Measurements from ENCODE around the gene FADS2. TPM values are rescaled to one million over a fixed set of nuclear protein-coding genes. Genes with fewer than 3 reads are reported as not detected.

The FADS2 gene
- total RNA-seq, 1 experiment from 2014 or later, result 48.8 TPM

GRCh38 chr11:61846362-61847020 lies 18.4 kb downstream of the FADS2 start:
- no peak for DNase-seq (ENCODE audit: low read depth)

DNA sequence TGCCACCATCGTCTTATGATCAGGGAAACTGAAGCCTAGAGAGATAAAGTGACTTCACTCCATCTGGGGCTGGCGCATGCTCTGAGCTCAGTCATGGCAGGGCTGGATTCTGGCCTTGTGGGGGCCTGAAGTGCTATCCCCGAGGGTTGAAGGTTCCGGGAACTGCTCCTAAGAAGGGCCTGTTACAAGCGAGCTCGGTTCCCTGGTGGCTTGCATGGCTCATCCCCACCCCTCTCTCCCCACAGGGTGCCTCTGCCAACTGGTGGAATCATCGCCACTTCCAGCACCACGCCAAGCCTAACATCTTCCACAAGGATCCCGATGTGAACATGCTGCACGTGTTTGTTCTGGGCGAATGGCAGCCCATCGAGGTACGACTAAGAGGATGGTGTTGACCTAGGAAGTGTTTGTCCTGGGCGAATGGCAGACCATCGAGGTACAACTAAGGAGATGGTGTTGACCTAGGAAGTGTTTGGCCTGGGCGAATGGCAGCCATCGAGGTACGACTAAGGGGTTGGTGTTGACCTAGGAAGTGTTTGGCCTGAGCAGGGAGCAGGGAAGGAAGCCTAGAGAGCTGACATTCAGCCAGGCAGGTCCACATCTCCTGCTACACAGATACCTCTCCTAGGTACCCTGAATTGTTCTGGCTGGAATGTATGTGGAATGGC lies 19.9 kb downstream of the FADS2 start:
- DNase-seq (ENCODE audit: low read depth), result no peak

DNA sequence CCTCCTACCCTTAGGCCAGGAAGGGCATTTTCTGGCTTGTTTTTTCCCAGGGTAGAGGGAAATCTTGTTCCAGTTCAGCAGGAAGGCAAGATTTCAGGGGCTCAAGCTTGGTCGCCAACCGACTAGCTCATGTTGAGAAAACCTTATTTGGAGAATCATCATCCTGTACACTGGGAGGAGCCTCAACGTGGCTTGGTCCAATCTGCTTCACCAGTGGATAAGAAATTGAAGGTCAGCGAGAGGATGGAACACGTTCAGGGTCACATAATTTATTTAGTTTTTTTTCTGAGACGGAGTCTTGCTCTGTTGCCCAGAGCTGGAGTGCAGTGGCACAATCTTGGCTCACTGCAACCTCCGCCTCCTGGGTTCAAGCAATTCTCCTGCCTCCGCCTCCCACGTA lies 20.5 kb downstream of the FADS2 start:
- no peak for DNase-seq (ENCODE audit: low read depth)

DNA sequence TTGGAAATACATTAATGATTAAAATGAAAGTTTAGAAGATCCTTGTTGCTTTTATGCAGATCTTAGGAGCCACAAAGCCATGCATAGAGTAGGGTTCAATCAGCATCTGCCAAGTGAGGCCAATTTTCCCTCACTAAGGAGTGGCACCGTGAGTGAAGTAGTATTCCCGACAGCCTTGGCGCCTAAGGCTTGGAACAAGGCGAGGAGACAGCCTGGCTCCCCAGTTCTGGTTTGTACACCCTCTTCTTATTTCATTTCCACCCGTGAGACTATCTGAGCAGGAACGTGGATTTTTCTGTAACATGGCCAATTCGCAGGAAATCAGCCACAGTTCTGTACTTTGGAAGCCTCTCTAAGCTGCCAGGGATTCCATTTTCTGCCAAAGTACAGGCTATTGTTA lies 22.6 kb downstream of the FADS2 start:
- no peak for DNase-seq (ENCODE audit: low read depth)

DNA sequence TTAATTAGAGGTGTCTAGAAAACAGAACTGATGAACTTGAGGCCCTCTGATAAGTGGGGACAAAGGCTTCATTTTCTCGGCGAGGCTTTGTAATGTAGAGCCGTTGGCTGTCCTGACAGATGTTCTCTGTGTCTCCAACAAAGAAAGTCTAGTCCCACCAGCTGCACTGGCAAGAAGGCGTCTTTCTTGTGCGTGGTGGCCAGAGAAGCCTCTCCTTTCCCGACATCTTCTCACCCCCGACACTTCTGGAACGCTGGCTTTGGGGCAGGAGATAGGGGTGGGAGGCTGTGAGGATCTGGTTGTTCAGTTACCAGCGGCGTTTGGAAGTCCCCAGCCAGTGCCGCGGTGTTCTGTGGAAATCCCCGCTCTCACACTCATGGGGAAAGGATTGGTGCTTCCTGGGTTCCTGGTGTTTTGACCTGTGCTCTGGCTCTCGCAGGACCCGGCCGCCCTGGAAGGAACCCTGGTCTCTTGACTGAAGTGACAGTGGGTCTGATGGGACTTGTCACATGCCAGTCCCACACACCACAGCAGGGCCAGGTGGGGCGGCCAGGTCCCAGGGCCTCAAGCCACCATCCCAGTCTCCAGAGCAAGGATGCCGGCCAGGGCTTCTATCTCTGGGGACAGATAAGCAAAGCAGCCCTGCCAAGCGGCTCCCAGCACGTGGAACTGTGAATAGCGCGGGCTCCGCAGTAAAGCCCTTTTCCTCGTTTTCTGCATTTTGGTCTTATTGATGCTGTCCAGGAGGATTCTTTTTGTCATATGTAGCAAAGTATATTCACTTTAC lies 23.2 kb downstream of the FADS2 start:
- DNase-seq (ENCODE audit: low read depth), result no peak

- no peak for DNase-seq (ENCODE audit: low read depth)
These were observed 23.8 kb downstream of the FADS2 start for GRCh38 chr11:61851900-61852295.

DNA sequence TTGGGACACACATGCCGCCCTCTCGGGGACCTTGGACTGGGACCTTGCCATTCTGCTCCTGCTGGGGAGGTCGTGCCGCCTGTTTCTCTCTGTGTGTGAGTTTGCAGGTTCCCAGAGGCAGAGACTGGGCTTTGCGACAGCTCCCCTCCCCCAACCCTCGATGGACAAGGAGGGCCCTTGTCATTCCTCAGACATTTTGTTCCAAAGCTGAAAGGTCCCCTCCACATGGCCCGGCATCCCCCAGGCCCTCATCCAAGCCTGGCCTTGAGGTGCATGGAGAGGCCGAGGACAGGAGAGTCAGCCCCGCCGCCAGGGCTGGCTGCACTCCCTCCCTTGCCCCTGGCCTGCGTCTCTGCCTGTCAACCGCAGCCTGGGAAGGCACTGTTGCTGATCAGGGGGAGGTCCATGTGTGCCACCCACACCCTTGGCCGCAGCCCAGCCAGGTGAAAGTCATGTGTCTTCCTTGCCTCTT lies 25.6 kb downstream of the FADS2 start:
- DNase-seq (ENCODE audit: low read depth), result no peak

- DNase-seq (ENCODE audit: low read depth), result no peak
These were observed 26.3 kb downstream of the FADS2 start for GRCh38 chr11:61854206-61854895.

- no peak for DNase-seq (ENCODE audit: low read depth)
These were observed 27.0 kb downstream of the FADS2 start for GRCh38 chr11:61854966-61855714.

- no peak for DNase-seq (ENCODE audit: low read depth)
These were observed 28.0 kb downstream of the FADS2 start for GRCh38 chr11:61855939-61856680.

DNA sequence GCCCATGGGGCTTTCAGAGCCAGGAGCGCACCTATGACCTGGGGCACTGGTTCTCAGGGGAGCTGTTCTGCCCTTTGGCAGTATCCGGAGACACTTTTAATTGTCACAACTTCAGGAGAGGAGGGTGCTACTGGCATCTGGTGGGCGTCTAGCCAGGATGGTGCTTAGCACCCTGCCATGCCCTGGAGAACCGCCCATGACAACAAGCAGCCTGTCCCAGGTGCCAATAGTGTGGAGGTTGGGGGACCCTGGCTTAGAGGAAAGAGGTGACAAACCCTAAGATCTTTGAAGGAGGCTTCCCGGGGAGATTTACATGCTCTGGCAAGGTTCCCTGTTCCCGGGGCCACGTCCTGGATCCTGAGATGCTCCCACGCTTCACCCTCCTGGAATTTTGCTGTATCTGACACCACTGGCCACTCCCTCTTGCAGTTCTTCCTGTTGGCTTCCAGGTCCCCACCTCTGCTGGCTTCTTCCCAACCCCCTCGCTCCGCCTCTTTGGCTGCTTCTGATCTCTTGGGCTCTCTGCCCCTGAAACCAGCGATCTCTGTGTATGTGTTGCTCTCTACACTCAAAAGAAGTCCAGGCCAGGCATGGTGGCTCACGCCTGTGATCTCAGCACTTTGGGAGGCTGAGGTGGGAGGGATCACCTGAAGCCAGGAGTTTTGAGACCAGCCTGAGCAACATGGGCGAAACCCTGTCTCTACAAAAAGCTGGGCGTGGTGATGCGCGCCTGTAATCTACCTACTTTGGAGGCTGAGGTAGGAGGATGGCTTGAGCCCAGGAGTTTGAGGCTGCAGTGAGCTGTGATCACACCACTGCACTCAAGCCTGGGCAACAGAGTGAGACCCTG lies 32.2 kb downstream of the FADS2 start:
- no peak for DNase-seq (ENCODE audit: low read depth)

DNA sequence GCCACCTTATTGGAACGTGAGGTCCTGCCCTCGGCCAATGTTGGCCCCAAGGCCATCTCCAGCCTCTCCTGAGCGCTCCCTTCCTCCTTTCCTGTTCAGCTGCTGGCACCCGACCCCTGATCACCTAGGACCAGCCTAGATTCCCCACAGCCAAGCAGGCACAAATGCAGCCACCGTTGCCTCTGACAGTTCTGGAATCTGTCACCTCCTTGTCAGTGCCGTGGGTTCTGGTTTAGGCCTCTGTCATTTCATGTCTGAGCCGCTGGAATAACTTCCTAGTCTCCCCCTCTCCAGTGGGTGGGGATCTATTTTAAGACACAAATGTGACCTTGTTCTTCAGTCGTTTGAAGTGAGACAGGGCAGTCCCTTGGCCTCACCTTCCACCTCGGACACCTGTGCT lies 33.5 kb downstream of the FADS2 start:
- no peak for DNase-seq (ENCODE audit: low read depth)

GRCh38 chr11:61862714-61863547 lies 34.8 kb downstream of the FADS2 start:
- DNase-seq (ENCODE audit: low read depth), result no peak

DNA sequence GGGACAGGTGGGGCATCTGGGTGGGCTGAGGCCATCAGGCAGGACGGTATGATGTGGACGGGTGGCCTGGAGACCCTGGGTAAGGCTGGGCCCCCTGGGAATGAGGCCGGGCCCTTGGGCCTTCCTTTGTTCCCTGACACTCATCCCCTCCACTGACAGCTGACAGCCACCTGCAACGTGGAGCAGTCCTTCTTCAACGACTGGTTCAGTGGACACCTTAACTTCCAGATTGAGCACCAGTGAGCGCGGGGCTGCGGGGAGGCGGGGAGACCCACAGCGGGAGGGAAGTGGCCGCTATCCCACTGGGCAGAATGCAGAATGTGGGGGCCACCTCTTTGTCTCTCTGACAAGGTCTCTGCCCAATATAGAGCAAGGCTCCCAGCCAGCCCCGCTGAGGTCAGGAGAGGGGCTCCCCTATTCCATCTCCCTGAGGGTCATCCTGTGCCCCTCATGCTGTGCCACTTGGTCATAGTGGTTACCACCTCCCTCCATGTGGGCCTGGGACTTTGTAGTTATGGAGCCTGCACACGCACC lies 35.5 kb downstream of the FADS2 start:
- DNase-seq (ENCODE audit: low read depth), result no peak

DNA sequence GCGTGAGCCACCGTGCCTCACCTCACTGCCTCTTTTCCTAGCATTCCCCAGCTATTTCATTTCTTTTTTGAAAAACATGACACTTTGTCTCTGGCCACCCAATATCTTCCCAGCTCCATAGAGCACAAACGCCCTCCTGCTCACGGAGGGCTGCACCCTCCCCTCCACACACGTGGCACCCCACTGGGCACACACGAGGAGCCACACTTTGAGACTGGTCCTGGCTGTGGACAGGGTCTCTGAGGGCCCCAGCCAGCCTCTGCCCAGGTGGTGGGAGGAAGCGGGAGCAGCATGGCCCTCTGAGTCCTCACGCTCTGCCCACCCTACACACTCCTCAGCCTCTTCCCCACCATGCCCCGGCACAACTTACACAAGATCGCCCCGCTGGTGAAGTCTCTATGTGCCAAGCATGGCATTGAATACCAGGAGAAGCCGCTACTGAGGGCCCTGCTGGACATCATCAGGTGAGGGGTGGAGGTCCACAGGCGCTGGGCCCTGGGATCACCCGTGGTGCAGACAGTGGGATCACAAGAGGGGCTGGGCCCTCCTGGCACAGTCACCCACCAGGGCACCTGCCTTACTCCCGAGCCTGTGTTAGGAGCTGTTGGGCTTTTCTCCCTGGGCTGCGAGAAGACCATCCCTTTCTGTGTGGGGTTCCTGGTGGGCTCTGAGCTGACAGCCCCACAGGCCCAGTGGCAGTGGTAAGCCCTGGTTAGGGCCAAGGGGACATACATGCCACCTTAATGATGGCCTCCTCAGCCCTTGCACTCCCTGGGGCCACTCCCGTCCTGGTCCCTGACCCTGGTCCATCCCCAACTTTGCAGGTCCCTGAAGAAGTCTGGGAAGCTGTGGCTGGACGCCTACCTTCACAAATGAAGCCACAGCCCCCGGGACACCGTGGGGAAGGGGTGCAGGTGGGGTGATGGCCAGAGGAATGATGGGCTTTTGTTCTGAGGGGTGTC lies 37.0 kb downstream of the FADS2 start:
- no peak for DNase-seq (ENCODE audit: low read depth)

DNA sequence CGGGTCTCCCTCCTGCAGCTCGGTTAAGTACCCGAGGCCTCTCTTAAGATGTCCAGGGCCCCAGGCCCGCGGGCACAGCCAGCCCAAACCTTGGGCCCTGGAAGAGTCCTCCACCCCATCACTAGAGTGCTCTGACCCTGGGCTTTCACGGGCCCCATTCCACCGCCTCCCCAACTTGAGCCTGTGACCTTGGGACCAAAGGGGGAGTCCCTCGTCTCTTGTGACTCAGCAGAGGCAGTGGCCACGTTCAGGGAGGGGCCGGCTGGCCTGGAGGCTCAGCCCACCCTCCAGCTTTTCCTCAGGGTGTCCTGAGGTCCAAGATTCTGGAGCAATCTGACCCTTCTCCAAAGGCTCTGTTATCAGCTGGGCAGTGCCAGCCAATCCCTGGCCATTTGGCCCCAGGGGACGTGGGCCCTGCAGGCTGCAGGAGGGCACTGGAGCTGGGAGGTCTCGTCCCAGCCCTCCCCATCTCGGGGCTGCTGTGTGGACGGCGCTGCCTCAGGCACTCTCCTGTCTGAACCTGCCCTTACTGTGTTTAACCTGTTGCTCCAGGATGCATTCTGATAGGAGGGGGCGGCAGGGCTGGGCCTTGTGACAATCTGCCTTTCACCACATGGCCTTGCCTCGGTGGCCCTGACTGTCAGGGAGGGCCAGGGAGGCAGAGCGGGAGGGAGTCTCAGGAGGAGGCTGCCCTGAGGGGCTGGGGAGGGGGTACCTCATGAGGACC lies 38.3 kb downstream of the FADS2 start:
- no peak for DNase-seq (ENCODE audit: low read depth)

DNA sequence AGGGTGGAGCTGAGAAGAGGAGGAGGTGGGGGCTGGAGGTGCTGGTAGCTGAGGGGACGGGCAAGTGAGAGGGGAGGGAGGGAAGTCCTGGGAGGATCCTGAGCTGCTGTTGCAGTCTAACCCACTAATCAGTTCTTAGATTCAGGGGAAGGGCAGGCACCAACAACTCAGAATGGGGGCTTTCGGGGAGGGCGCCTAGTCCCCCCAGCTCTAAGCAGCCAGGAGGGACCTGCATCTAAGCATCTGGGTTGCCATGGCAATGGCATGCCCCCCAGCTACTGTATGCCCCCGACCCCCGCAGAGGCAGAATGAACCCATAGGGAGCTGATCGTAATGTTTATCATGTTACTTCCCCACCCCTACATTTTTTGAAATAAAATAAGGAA lies 38.9 kb downstream of the FADS2 start:
- no peak for DNase-seq (ENCODE audit: low read depth)

All from RPMI7951 (cell line).